GF-D8 (cell line): ENCODE results near the gene CDPF1.
A peak's percentile ranks its signal among the peaks of the same experiment; 100 is the strongest.

Experiments used
- DNase-seq: peaks from one replicate; lab custom pipeline; 2025; lab: John Stamatoyannopoulos, UW

CDPF1 gene

GRCh38 chr22:46250035-46250782 lies at the start of gene CDPF1:
TSS of gene CDPF1 (minus strand) at chr22:46250293. CDS start at chr22:46248284, 2,009 bp downstream.
- peak; percentile 81 for DNase-seq

- no peak for DNase-seq
These were observed 49.0 kb upstream of the CDPF1 start for GRCh38 chr22:46299101-46299500.

GRCh38 chr22:46297151-46297812 lies 47.2 kb upstream of the CDPF1 start:
- no peak for DNase-seq

GRCh38 chr22:46296257-46297150 lies 46.4 kb upstream of the CDPF1 start, which contains the start of gene GTSE1:
TSS of gene GTSE1 (plus strand) at chr22:46296870. CDS start at chr22:46297401, 531 bp downstream.
- DNase-seq, result peak; percentile 92

GRCh38 chr22:46295277-46295971 lies 45.3 kb upstream of the CDPF1 start:
- no peak for DNase-seq

GRCh38 chr22:46294784-46295183 lies 44.7 kb upstream of the CDPF1 start:
- DNase-seq, result no peak

GRCh38 chr22:46293577-46294260 lies 43.6 kb upstream of the CDPF1 start:
- DNase-seq, result no peak

GRCh38 chr22:46292732-46293131 lies 42.6 kb upstream of the CDPF1 start:
- no peak for DNase-seq

- DNase-seq, result no peak
These were observed 42.1 kb upstream of the CDPF1 start for GRCh38 chr22:46292173-46292572.

- DNase-seq, result no peak
These were observed 41.0 kb upstream of the CDPF1 start for GRCh38 chr22:46290843-46291785.

GRCh38 chr22:46290121-46290842 lies 40.2 kb upstream of the CDPF1 start:
- DNase-seq, result no peak

GRCh38 chr22:46289244-46289891 lies 39.3 kb upstream of the CDPF1 start:
- DNase-seq, result no peak

- no peak for DNase-seq
These were observed 38.8 kb upstream of the CDPF1 start for GRCh38 chr22:46288846-46289243.

GRCh38 chr22:46287873-46288751 lies 38.0 kb upstream of the CDPF1 start:
- peak; percentile 76 for DNase-seq

- DNase-seq, result no peak
These were observed 37.1 kb upstream of the CDPF1 start for GRCh38 chr22:46286941-46287872.

- DNase-seq, result no peak
These were observed 35.9 kb upstream of the CDPF1 start for GRCh38 chr22:46286006-46286405.
